NB4 (cell line): Measurements from ENCODE around the gene FHIT.

Experiments used
- MYC ChIP-seq: IDR thresholded peaks from 2 replicates; pipeline ENCODE4 v1.6.1; 2011; ENCODE audit warnings: low read depth, low read length
- POLR2A ChIP-seq: IDR thresholded peaks from 2 replicates; pipeline ENCODE4 v1.6.1; 2011; ENCODE audit warnings: mild to moderate bottlenecking; ENCODE audit not compliant: insufficient read length; ENCODE audit errors: extremely low read depth
- TF ChIP-seq, protein P1 (sequence below): IDR thresholded peaks from one replicate; pipeline ENCODE4 v1.5.1; 2012; ENCODE audit warnings: low read depth, low read length
- TF ChIP-seq, protein P2 (sequence below): IDR thresholded peaks from 2 replicates; pipeline ENCODE4 v1.6.1; 2011; ENCODE audit warnings: low read depth, low read length

DNA sequence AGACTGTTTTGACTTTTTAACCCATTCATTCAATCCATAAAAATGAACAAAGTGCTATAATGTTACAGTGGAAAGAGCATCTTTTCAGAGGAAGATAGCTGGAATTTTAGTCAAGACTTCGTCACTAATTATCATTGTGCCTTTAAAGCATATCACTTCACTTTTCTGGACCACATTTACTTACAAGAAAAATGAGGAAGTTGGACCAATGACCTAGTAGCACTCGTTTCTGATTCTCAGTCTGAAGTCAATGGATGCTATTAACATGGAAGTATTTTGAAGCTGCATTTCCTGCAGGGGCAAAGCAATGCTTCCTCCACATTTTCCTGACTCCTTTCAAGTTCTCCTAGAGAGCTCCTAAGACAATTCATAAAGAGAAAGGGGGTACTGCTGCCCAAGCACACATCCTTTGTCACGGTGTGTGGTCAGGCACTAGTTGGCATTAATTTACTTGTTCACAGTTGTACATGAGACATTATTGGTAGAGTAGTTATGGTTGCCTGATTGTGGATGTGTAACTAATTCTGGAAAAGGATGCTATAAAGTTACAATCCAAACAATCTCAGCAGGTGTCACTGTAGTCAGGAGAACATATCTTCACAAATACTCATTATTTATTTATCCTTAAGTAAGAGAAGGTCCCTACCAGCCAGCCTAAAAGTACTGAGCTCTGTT, 1049.1 kb downstream of the FHIT start:
- TF ChIP-seq, protein P1, sequence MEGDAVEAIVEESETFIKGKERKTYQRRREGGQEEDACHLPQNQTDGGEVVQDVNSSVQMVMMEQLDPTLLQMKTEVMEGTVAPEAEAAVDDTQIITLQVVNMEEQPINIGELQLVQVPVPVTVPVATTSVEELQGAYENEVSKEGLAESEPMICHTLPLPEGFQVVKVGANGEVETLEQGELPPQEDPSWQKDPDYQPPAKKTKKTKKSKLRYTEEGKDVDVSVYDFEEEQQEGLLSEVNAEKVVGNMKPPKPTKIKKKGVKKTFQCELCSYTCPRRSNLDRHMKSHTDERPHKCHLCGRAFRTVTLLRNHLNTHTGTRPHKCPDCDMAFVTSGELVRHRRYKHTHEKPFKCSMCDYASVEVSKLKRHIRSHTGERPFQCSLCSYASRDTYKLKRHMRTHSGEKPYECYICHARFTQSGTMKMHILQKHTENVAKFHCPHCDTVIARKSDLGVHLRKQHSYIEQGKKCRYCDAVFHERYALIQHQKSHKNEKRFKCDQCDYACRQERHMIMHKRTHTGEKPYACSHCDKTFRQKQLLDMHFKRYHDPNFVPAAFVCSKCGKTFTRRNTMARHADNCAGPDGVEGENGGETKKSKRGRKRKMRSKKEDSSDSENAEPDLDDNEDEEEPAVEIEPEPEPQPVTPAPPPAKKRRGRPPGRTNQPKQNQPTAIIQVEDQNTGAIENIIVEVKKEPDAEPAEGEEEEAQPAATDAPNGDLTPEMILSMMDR, result no peak
- TF ChIP-seq, protein P2, sequence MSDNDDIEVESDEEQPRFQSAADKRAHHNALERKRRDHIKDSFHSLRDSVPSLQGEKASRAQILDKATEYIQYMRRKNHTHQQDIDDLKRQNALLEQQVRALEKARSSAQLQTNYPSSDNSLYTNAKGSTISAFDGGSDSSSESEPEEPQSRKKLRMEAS, result no peak
- TF ChIP-seq POLR2A, result no peak
- TF ChIP-seq MYC, result no peak
